ENCODE measurements around the gene GATA5.

The GATA5 gene

GRCh38 chr20:62445553-62446340, 30.0 kb downstream of the GATA5 start:
- Histone ChIP-seq H3K27ac (replicated peaks) (no peak overlapping the region), H3K4me3 (replicated peaks; ENCODE audit: insufficient read depth, low read length) (no peak overlapping the region), H3K27me3 (ENCODE audit: insufficient read depth, poor library complexity, severe bottlenecking) (peaks cover 5% of the 10 kb centered on the region)
- DNase-seq (ENCODE audit: low read depth in 1 of 2, low spot score in 1 of 2) = no peak
- TF ChIP-seq GABPA (IDR thresholded peaks at IDR 0.05; ENCODE audit: low read depth) = no peak
- TF ChIP-seq SPI1 (IDR thresholded peaks at IDR 0.05; ENCODE audit: borderline replicate concordance, low read depth) = no peak
- TF ChIP-seq, protein P1, sequence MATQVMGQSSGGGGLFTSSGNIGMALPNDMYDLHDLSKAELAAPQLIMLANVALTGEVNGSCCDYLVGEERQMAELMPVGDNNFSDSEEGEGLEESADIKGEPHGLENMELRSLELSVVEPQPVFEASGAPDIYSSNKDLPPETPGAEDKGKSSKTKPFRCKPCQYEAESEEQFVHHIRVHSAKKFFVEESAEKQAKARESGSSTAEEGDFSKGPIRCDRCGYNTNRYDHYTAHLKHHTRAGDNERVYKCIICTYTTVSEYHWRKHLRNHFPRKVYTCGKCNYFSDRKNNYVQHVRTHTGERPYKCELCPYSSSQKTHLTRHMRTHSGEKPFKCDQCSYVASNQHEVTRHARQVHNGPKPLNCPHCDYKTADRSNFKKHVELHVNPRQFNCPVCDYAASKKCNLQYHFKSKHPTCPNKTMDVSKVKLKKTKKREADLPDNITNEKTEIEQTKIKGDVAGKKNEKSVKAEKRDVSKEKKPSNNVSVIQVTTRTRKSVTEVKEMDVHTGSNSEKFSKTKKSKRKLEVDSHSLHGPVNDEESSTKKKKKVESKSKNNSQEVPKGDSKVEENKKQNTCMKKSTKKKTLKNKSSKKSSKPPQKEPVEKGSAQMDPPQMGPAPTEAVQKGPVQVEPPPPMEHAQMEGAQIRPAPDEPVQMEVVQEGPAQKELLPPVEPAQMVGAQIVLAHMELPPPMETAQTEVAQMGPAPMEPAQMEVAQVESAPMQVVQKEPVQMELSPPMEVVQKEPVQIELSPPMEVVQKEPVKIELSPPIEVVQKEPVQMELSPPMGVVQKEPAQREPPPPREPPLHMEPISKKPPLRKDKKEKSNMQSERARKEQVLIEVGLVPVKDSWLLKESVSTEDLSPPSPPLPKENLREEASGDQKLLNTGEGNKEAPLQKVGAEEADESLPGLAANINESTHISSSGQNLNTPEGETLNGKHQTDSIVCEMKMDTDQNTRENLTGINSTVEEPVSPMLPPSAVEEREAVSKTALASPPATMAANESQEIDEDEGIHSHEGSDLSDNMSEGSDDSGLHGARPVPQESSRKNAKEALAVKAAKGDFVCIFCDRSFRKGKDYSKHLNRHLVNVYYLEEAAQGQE (IDR thresholded peaks at IDR 0.05; ENCODE audit: insufficient replicate concordance, low read depth) = no peak
- no peak for TF ChIP-seq POLR2AphosphoS5 (IDR thresholded peaks at IDR 0.05; ENCODE audit: low read depth)
- TF ChIP-seq CTCF (IDR thresholded peaks at IDR 0.05; ENCODE audit: insufficient read depth, low read length) = no peak

DNA sequence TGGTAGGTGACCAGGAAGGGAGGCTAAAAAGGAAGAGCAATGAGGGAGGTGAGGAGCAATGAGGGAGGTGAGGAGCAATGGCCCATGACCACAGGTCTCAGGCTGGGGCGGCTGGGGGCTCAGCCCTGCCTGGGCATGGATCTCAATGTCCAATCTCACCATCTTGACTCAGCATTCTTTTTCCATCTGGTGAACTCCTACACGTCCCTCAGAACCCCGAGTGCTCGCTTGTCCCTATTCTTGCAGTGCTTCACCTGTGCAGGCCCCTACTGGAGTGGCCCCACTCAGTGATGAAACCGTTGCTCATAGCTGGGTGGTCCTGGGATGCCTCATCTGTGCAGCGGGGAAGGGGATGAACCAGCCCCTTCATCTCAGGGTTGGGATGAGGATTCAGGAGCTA, 31.5 kb downstream of the GATA5 start:
- TF ChIP-seq CTCF (IDR thresholded peaks at IDR 0.05; ENCODE audit: insufficient read depth, low read length) (no peak), GABPA (IDR thresholded peaks at IDR 0.05; ENCODE audit: low read depth) (no peak), SPI1 (IDR thresholded peaks at IDR 0.05; ENCODE audit: borderline replicate concordance, low read depth) (no peak), POLR2AphosphoS5 (IDR thresholded peaks at IDR 0.05; ENCODE audit: low read depth) (no peak)
- TF ChIP-seq, protein P1 (IDR thresholded peaks at IDR 0.05; ENCODE audit: insufficient replicate concordance, low read depth) = no peak
- DNase-seq (ENCODE audit: low read depth in 1 of 2, low spot score in 1 of 2) = no peak
- Histone ChIP-seq H3K27ac (replicated peaks) (no peak overlapping the region), H3K4me3 (replicated peaks; ENCODE audit: insufficient read depth, low read length) (no peak overlapping the region), H3K27me3 (ENCODE audit: insufficient read depth, poor library complexity, severe bottlenecking) (peaks cover 5% of the 10 kb centered on the region)

DNA sequence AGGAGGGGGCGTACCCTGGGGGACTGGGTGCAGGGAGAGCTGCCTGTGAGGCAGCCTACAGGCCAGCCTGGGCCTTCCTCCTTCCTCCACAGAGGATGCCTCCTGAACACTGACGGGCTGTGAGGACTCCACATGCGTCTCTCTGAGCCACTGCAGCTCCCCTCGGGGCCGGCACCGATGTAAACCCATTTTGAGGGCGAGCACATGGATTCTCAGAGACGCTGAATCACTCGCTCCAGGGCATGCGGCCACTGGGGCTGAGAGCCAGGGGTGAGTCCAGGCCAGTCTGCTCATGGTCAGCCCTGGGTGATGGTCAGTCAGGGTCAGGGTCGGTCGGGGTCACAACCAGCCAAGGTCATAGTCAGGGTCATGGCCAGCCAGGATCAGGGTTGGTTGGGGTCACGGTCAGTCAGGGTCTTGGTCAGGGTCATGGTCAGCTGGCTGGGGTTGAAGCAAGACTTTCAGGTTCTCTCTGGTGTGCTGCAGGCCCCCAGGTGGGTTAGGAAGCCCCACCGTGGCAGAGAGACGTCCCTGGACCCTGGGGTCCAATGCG, 33.7 kb downstream of the GATA5 start:
- no peak for DNase-seq (ENCODE audit: low read depth in 1 of 2, low spot score in 1 of 2)
- no peak overlapping the region for H3K27ac ChIP-seq (replicated peaks)
- TF ChIP-seq GABPA (IDR thresholded peaks at IDR 0.05; ENCODE audit: low read depth) (no peak), SPI1 (IDR thresholded peaks at IDR 0.05; ENCODE audit: borderline replicate concordance, low read depth) (no peak), POLR2AphosphoS5 (IDR thresholded peaks at IDR 0.05; ENCODE audit: low read depth) (no peak), CTCF (IDR thresholded peaks at IDR 0.05; ENCODE audit: insufficient read depth, low read length) (no peak)
- TF ChIP-seq, protein P1 (IDR thresholded peaks at IDR 0.05; ENCODE audit: insufficient replicate concordance, low read depth) = no peak
- no peak overlapping the region for H3K4me3 ChIP-seq (replicated peaks; ENCODE audit: insufficient read depth, low read length)
- peaks cover 5% of the 10 kb centered on the region for H3K27me3 ChIP-seq (ENCODE audit: insufficient read depth, poor library complexity, severe bottlenecking)
